Mesenchymal stem cell (in vitro differentiated cells and primary cell): ENCODE data around the gene IFTAP.

ENCODE experiments used
- DNase-seq: peaks from one replicate; pipeline ENCODE4 v3.0.0-alpha.2; 2013
- H2AFZ ChIP-seq: one replicate; pipeline ENCODE4 v1.6.1; 2013; ENCODE audit warnings: low read depth, mild to moderate bottlenecking, control low read depth, inconsistent platforms, low read length, moderate library complexity
- H2AK5ac ChIP-seq: 2 replicates; pipeline ENCODE4 v1.6.1; 2013; ENCODE audit warnings: low read length, moderate library complexity, mild to moderate bottlenecking, inconsistent platforms; ENCODE audit not compliant: severe bottlenecking
- H2BK120ac ChIP-seq: one replicate; pipeline ENCODE4 v1.6.1; 2013; ENCODE audit warnings: low read depth, mild to moderate bottlenecking, inconsistent platforms, low read length, moderate library complexity
- H2BK12ac ChIP-seq, 2 experiments: one replicate each; pipeline ENCODE4 v1.6.1; 2013; ENCODE audit warnings: inconsistent platforms in 2 of 2, low read length in 2 of 2, mild to moderate bottlenecking in 2 of 2, moderate library complexity in 2 of 2, control low read depth in 1 of 2
- H2BK15ac ChIP-seq: one replicate; pipeline ENCODE4 v1.6.1; 2013; ENCODE audit warnings: mild to moderate bottlenecking, low read depth, inconsistent platforms; ENCODE audit not compliant: poor library complexity, severe bottlenecking
- H2BK5ac ChIP-seq: 2 replicates; pipeline ENCODE4 v1.6.1; 2013; ENCODE audit warnings: low read depth, mild to moderate bottlenecking, low read length, control low read depth, inconsistent platforms; ENCODE audit not compliant: poor library complexity, severe bottlenecking
- H3K14ac ChIP-seq, 2 experiments: one replicate each; pipeline ENCODE4 v1.6.1; 2013; ENCODE audit warnings: inconsistent platforms in 2 of 2, low read length in 2 of 2, control low read depth in 1 of 2, mild to moderate bottlenecking in 1 of 2, moderate library complexity in 1 of 2
- H3K18ac ChIP-seq, 2 experiments: one replicate each; pipeline ENCODE4 v1.6.1; 2013; ENCODE audit warnings: inconsistent platforms in 2 of 2, low read length in 2 of 2, control low read depth in 1 of 2, low read depth in 1 of 2, mild to moderate bottlenecking in 1 of 2
- H3K23ac ChIP-seq, 2 experiments: one replicate each; pipeline ENCODE4 v1.6.1; 2013; ENCODE audit warnings: inconsistent platforms in 2 of 2, low read length in 2 of 2, mild to moderate bottlenecking in 2 of 2, moderate library complexity in 2 of 2, control low read depth in 1 of 2
- H3K27ac ChIP-seq: 2 replicates; pipeline ENCODE4 v1.5.1; 2013; ENCODE audit warnings: mild to moderate bottlenecking, moderate library complexity, low read length, control low read depth, inconsistent platforms; ENCODE audit not compliant: poor library complexity, severe bottlenecking
- H3K27me3 ChIP-seq, 2 experiments: 2 replicates each; pipeline versions ENCODE4 v1.6.1 to v1.7.0; 2013; ENCODE audit warnings: low read length in 2 of 2, mild to moderate bottlenecking in 2 of 2, moderate library complexity in 2 of 2, control low read depth in 1 of 2, inconsistent platforms in 1 of 2; ENCODE audit not compliant: control insufficient read depth in 1 of 2, insufficient read depth in 1 of 2
- H3K36me3 ChIP-seq, 2 experiments: 2 replicates each; pipeline versions ENCODE4 v1.6.1 to v1.7.0; 2013; ENCODE audit warnings: low read length in 2 of 2, control low read depth in 1 of 2, inconsistent platforms in 1 of 2, low read depth in 1 of 2, mild to moderate bottlenecking in 1 of 2; ENCODE audit not compliant: insufficient read depth in 2 of 2, control insufficient read depth in 1 of 2
- H3K4ac ChIP-seq, 2 experiments: one replicate each; pipeline ENCODE4 v1.6.1; 2013; ENCODE audit warnings: inconsistent platforms in 2 of 2, low read length in 2 of 2, mild to moderate bottlenecking in 2 of 2, moderate library complexity in 2 of 2, control low read depth in 1 of 2, low read depth in 1 of 2
- H3K4me1 ChIP-seq: 2 replicates; pipeline ENCODE4 v1.6.1; 2013; ENCODE audit warnings: low read depth, low read length, control low read depth; ENCODE audit not compliant: control insufficient read depth, insufficient read depth
- H3K4me2 ChIP-seq: 2 replicates; pipeline ENCODE4 v1.6.1; 2013; ENCODE audit warnings: low read length, mild to moderate bottlenecking, inconsistent platforms; ENCODE audit not compliant: poor library complexity, severe bottlenecking
- H3K4me3 ChIP-seq, 2 experiments: 2 replicates each; pipeline versions ENCODE4 v1.5.1 to v1.7.0; 2013; ENCODE audit warnings: low read length in 2 of 2, mild to moderate bottlenecking in 2 of 2, control low read depth in 1 of 2, low read depth in 1 of 2; ENCODE audit not compliant: insufficient read depth in 1 of 2
- H3K79me1 ChIP-seq: replicated peaks from 2 replicates; pipeline ENCODE4 v1.6.1; 2013; ENCODE audit warnings: mild to moderate bottlenecking, control low read depth, low read length, inconsistent platforms; ENCODE audit not compliant: poor library complexity, severe bottlenecking
- H3K9ac ChIP-seq: 2 replicates; pipeline ENCODE4 v1.7.0; 2013; ENCODE audit warnings: mild to moderate bottlenecking, low read length, moderate library complexity
- H3K9me3 ChIP-seq: 2 replicates; pipeline ENCODE4 v1.7.0; 2013; ENCODE audit warnings: mild to moderate bottlenecking, low read length; ENCODE audit not compliant: control insufficient read depth
- H4K8ac ChIP-seq: one replicate; pipeline ENCODE4 v1.6.1; 2013; ENCODE audit warnings: inconsistent platforms, mild to moderate bottlenecking, low read length, moderate library complexity
- H4K91ac ChIP-seq: one replicate; pipeline ENCODE4 v1.6.1; 2013; ENCODE audit warnings: mild to moderate bottlenecking, low read length, inconsistent platforms
- WGBS: methylation state at CpG from one replicate; pipeline ENCODE4 v1.1.7; 2013; ENCODE audit warnings: mixed read lengths; 5-methylcytosine and 5-hydroxymethylcytosine counted together

IFTAP gene

GRCh38 chr11:36577859-36578258, 16.4 kb upstream of the IFTAP start:
- no peak overlapping the region for H3K4ac ChIP-seq
- WGBS, result no CpG with 5 or more reads among the region's 2 CpGs

GRCh38 chr11:36578458-36578857, 15.8 kb upstream of the IFTAP start:
- no peak overlapping the region for H3K27ac ChIP-seq
- H3K4ac ChIP-seq, result no peak overlapping the region
- H3K4me1 ChIP-seq, result peaks cover 4% of the 10 kb centered on the region
- no peak overlapping the region for H2BK120ac ChIP-seq
- no peak overlapping the region for H2AK5ac ChIP-seq
- no peaks in the 10 kb centered on the region for H3K79me1 ChIP-seq
- H3K9me3 ChIP-seq, result peaks cover 10% of the 10 kb centered on the region
- H3K27me3 ChIP-seq, result peaks cover 0 to 5% of the 10 kb centered on the region in 2 experiments
- H3K36me3 ChIP-seq, result no peaks in the 10 kb centered on the region
- no peak overlapping the region for H3K14ac ChIP-seq
- no peak overlapping the region for H3K9ac ChIP-seq
- no peak overlapping the region for H3K4me3 ChIP-seq
- DNase-seq, result no peak
- 67% methylated on average over 1 of the region's 1 CpG for WGBS
- H3K23ac ChIP-seq, result no peak overlapping the region
- H2AFZ ChIP-seq, result no peak overlapping the region
- H3K4me2 ChIP-seq, result no peak overlapping the region
- no peak overlapping the region for H4K8ac ChIP-seq
- no peak overlapping the region for H4K91ac ChIP-seq
- no peak overlapping the region for H2BK5ac ChIP-seq
- no peak overlapping the region for H2BK15ac ChIP-seq
- no peak overlapping the region for H3K18ac ChIP-seq
- H2BK12ac ChIP-seq, result no peak overlapping the region

More at GRCh38 chr11:36577859-36578258, 16.4 kb upstream of the IFTAP start:
- Histone ChIP-seq H2AK5ac (no peak overlapping the region), H3K36me3 (no peaks in the 10 kb centered on the region), H2BK15ac (no peak overlapping the region), H3K9ac (peak overlapping the region; percentile 24), H3K79me1 (no peaks in the 10 kb centered on the region), H3K27me3 (peaks cover 0 to 5% of the 10 kb centered on the region in 2 experiments), H3K18ac (no peak overlapping the region), H4K91ac (no peak overlapping the region), H3K4me1 (peaks cover 4% of the 10 kb centered on the region), H3K4me3 (peak overlapping the region in 1 of 2 experiments; percentile 35), H3K23ac (no peak overlapping the region), H3K4me2 (no peak overlapping the region), H3K14ac (no peak overlapping the region), H2AFZ (no peak overlapping the region), H2BK5ac (no peak overlapping the region), H4K8ac (no peak overlapping the region), H3K27ac (no peak overlapping the region), H3K9me3 (peaks cover 10% of the 10 kb centered on the region), H2BK120ac (no peak overlapping the region), H2BK12ac (no peak overlapping the region)
- DNase-seq, result no peak

GRCh38 chr11:36581536-36581935, 12.8 kb upstream of the IFTAP start:
- no peak overlapping the region for H2BK12ac ChIP-seq
- H4K91ac ChIP-seq, result no peak overlapping the region
- no peak overlapping the region for H2BK120ac ChIP-seq
- no peak overlapping the region for H3K4ac ChIP-seq
- no peak overlapping the region for H2BK15ac ChIP-seq
- H2BK5ac ChIP-seq, result no peak overlapping the region
- H2AK5ac ChIP-seq, result no peak overlapping the region
- H3K36me3 ChIP-seq, result no peaks in the 10 kb centered on the region
- H3K14ac ChIP-seq, result no peak overlapping the region
- H3K23ac ChIP-seq, result no peak overlapping the region
- DNase-seq, result no peak
- no peaks in the 10 kb centered on the region for H3K27me3 ChIP-seq
- WGBS, result 48% methylated on average over 2 of the region's 2 CpGs
- H3K4me2 ChIP-seq, result no peak overlapping the region
- H3K4me1 ChIP-seq, result no peaks in the 10 kb centered on the region
- H3K27ac ChIP-seq, result no peak overlapping the region
- H2AFZ ChIP-seq, result no peak overlapping the region
- H3K18ac ChIP-seq, result no peak overlapping the region
- H3K4me3 ChIP-seq, result no peak overlapping the region
- no peak overlapping the region for H3K9ac ChIP-seq
- no peak overlapping the region for H4K8ac ChIP-seq
- H3K79me1 ChIP-seq, result no peaks in the 10 kb centered on the region
- H3K9me3 ChIP-seq, result peaks cover 10% of the 10 kb centered on the region

GRCh38 chr11:36583667-36584066, 10.6 kb upstream of the IFTAP start:
- no peaks in the 10 kb centered on the region for H3K36me3 ChIP-seq
- no peaks in the 10 kb centered on the region for H3K4me1 ChIP-seq
- DNase-seq, result no peak
- no peak overlapping the region for H2BK120ac ChIP-seq
- no peak overlapping the region for H3K14ac ChIP-seq
- H2AK5ac ChIP-seq, result no peak overlapping the region
- no peak overlapping the region for H4K91ac ChIP-seq
- no peak overlapping the region for H2BK15ac ChIP-seq
- WGBS, result 63% methylated on average over 3 of the region's 3 CpGs
- H4K8ac ChIP-seq, result no peak overlapping the region
- H3K27me3 ChIP-seq, result no peaks in the 10 kb centered on the region
- H2BK5ac ChIP-seq, result no peak overlapping the region
- no peak overlapping the region for H2AFZ ChIP-seq
- H3K79me1 ChIP-seq, result no peaks in the 10 kb centered on the region
- H3K4ac ChIP-seq, result no peak overlapping the region
- no peak overlapping the region for H3K4me2 ChIP-seq
- H3K18ac ChIP-seq, result no peak overlapping the region
- H3K23ac ChIP-seq, result no peak overlapping the region
- no peak overlapping the region for H3K9ac ChIP-seq
- H3K9me3 ChIP-seq, result peaks cover 10% of the 10 kb centered on the region
- H2BK12ac ChIP-seq, result no peak overlapping the region
- H3K27ac ChIP-seq, result no peak overlapping the region
- no peak overlapping the region for H3K4me3 ChIP-seq
